Measurements from ENCODE around the gene IGFL3. TPM values are rescaled to one million over a fixed set of nuclear protein-coding genes. Genes with fewer than 3 reads are reported as not detected.
"Not testable (repeated sequence)": the region's sequence is repeated elsewhere in the genome, so short reads cannot be mapped to it uniquely, and the experiment has no call there.

IGFL3 gene
- total RNA-seq, 1 experiment from 2014 or later = not detected

DNA sequence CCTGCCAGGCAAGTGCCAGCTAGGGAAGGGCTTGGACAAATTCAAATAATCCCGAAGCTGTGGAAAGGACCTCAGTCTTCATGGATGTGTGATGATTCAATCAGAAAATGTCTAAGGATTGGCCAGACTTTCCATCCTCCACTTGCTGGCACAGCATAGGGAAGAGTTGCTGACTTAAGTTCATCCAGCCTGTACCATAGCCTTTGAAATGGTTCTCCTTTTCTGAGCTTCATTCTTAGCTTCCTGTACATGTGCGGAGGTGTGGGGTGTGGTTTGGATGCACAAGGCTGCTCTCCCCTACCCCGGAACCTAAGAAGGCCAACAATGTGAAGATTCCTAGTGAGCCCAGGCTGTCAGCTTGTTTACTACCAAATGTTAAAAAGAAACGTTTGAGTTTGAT lies 959 bp upstream of the IGFL3 start:
- no peak for DNase-seq (ENCODE audit: low spot score)

DNA sequence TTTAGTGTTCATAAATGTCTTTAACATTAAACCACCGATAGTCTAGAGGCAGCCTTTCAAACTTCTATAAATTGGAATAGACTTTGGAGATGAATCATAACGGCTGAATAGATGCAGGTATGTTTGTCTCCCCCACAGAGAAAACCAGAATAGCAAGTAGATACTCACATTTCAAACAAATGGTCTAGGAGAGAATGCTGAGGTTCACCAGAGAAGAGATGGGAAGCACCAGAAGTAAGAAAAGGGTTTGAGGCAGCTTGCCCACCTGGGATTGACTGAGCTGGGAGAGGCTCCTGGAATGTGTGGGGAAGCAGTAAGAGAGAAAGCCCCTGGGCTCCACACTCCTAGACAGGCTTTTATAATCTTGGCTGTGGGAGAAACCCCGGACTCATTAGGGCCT lies 6.4 kb downstream of the IGFL3 start:
- DNase-seq (ENCODE audit: low spot score) = no peak

DNA sequence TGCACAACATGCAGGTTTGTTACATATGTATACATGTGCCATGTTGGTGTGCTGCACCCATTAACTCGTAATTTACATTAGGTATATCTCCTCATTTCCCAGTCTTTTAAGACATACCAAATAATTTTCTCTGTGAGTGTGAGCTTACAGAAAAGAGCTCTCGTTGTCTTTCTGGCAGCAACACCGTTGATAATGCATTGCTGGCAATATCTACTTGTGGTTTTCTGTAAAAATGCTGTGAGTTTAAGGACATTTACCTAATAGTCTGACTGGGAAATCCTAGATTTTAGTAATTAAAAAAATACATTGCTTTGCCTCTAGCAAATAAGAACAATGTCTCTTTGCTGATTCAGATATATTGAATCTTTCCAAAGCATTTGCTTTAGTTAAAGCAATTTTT lies 8.4 kb downstream of the IGFL3 start:
- no peak for DNase-seq (ENCODE audit: low spot score)

DNA sequence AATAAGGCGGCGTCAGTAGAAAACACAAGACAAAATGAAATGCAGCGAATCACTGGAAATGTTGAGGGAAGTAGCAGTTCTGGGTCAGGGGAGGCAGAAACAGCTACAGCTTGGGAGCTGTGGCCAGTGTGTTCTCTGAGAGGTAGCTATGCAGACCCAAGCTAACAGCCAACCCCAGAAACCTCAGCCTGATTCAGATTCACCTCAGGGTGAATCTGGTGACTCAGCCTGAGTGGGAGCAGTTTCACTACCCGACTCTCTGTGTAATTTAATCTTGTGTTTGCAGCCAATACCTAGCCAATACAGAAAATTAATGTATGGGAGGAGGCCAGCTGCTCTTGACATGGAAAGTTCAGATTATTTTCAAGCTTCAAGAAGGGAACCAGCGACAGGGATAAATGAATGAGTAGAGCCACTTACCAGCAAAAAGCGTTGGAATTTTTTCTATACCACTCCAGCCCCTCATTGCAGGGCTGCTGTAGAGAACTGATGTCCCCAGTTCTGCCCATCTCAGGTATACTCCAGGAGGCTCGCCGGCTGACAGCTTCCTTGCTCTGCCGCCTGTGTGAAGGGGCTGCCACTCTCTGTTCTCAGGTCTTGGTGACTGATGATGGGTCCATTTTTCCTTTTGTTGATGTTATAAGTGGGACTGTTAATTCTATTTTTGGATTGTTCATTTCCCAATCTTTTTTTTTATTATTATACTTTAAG lies 8.9 kb downstream of the IGFL3 start:
- no peak for DNase-seq (ENCODE audit: low spot score)

DNA sequence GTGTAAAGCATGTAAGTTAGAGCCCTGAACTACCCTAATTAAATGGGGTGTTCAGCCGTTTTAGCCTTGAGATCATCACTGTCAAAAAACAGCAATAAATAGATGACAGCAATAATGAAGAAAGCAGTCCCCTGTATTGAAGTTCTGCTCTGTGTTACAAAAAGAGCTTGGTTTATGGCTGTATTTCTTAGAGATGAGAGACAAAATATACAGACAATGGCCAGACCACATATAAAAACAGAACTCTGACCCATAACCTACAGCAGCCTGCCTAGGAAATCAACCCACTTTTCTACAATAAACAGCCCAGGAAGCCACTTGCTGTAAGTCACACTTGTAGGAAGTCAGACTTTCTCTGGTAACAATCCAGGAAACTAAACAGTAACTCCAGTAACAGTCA lies 10.8 kb downstream of the IGFL3 start:
- DNase-seq (ENCODE audit: low spot score) = no peak

DNA sequence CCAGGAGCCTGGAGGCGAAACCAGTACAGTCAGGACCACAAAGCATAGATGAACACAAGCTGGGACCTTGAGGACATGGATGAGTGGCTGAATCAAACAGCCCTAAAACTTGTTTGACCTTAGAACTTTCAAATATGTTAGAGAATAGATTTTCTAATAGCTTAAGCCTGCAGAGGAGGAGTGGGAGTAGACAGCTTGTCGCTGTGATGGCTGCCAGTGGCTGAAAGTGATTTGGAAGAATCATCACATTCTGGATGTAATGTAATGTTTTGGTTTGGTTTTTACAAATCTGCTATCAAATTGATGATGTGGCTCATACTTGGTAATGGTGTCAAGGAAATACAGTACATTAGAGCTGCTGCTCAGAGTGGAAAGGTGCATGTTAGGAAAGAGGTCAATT lies 12.0 kb downstream of the IGFL3 start:
- no peak for DNase-seq (ENCODE audit: low spot score)

DNA sequence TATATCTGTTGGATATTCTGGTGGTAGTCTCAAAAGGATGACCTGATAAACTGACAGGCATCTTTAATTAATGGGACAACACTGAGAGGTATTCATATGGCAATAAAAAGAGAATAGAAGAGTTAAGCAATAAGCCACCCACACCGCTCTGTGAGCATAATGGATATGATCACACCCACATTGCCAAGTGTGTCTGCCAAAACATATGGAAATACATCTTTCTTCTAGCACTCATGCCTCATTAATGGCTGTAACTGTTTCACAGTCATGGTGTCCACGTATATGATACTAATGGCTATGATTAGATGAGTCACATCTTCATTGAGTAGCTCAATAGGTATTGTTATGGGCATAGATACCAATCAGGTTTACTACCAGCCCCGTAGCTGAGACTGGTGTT lies 13.1 kb downstream of the IGFL3 start:
- no peak for DNase-seq (ENCODE audit: low spot score)

DNA sequence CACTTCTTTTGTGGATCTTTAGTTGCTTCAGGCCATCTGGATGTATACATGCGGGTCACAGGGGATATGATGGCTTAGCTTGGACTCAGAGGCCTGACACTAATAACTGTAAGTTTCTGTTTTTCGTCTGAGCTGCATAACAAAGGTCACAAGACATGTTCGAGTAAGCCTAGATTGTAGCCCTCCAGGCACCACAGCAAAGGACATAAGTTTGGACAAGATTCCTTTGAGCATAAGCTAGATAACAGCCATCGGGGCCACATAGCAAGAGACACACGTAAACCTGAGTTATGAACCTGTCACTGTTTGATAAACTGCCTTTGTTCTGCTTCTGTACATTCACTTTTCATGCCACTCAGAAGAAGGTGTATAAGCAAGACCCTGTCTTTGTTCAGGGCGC lies 14.6 kb downstream of the IGFL3 start:
- DNase-seq (ENCODE audit: low spot score) = no peak

DNA sequence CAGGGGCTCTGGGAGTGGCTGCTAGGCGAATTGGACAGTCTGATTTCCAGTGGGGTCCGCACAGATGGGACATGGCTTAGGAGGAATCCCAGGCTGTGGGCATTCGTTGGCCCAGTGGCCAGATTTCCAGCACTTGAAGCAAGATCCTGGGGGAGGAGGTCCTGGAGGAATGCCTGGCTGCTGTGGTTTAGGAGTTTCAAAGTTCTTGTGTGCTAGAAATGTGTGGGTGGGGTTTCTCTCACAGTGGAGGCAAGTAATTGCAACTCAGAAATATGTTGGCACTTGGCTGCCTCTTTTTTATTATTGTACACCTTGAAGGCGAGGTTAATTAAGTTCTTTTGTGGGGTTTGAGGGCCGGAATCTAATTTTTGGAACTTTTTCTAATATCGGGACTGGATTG lies 17.1 kb downstream of the IGFL3 start:
- no peak for DNase-seq (ENCODE audit: low spot score)

DNA sequence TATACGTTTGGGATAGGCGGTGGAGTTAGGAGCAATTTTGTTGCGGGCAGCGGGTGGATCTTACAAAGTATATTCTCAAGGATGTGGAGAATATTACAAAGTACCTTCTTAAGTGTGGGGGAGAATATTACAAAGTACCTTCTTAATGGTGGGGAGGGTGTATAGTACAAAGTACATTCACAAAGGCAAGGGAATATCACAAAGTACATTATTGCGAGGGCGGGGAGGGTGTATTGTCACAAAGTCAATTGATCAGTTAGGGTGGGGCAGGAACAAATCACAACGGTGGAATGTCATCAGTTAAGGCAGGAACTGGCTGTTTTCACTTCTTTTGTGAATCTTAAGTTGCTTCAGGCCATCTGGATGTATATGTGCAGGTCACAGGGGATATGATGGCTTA lies 22.2 kb downstream of the IGFL3 start:
- not testable (repeated sequence) for DNase-seq (ENCODE audit: low spot score)

DNA sequence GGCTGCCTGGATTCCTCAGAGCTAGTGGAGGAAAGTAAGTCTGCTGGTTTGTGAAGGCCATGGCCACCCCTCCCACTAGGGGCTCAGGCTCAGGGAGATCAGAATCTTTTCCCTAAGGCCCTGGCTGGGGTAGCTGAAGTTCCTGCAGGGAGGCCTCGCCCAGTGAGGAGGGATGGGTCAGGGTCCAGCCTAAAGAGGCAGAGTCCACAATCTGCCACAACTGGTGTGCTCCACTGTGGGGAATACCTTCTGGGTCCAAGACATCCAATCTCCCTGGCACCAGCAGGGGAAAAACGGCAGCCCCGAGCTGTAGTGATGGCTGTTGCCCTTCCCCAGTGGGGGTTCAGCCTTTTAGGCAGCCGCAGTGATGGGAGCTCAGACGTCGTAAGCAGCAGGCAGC lies 23.2 kb downstream of the IGFL3 start:
- DNase-seq (ENCODE audit: low spot score) = no peak

DNA sequence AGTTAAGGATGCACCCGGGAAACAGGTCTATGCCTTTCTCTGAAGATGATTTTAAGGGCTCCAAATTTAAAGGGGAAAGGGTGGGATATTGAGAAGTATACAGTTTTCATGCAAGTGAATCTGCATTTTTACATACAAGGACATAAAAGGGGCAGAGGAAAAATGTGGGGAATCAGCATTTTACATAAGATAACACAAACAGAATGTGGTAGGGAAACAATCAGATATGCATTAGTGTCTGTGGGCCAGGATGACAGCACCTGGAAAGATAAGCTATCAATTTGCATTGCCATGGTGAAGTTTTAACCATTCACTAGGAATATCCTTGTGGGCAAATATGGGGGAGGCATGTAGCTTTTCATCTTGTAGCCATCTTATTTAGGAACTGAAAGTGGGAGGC lies 24.1 kb downstream of the IGFL3 start:
- no peak for DNase-seq (ENCODE audit: low spot score)

DNA sequence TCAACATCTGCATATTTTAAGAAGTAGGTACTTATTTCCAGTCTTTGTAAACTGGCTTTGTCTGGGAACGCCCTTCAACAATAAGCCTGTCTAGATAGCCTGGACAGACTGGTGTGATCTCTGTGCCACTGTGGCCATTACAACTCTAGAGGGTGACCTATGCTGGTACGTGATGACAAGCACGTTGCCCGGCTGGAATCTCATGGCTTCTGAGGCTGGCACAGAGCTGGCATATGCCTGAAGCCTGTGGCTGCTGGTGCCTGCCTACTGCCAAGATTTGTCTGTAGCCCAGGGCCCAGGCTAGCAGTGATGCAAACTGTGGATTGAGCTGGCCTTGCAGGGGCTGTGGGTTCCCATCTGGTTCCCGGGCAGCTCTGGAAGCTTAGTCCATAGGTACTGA lies 34.0 kb downstream of the IGFL3 start:
- no peak for DNase-seq (ENCODE audit: low spot score)

DNA sequence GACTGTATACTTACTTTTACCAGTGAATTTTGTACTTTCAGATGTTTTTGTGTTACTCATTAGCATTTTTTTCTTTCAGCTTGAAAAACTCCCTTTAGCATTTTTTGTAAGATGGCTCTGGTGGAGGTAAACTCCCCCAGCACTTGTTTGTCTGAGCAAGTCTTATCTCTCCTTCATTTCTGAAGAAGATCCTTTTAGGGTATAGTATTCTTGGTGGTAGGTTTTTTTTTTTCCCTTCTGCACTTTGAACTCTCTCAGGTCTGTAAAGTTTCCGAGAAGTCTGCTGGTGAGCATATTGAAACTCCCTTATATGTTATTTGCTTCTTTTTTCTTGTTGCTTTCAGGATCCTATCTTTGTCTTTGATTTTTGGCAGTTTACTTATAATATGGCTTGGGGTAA lies 35.1 kb downstream of the IGFL3 start:
- DNase-seq (ENCODE audit: low spot score) = no peak

DNA sequence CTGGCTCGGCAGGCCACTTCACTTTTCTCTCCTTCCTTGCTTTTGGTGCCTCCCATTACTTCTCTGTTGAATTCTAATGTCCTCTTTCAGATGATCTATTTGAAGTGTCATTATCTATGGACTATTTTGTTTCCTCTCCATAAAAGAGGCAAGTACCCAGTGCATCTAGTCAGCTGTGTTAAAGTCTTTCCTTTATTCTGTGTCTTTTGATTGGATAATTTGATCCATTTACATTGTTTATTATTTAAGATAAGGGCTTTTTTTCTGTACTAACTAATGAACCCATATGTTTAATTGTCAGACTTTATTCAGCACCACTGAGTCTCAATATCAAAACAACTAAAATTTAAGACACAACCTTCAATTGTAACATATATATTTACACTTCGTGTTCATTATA lies 36.4 kb downstream of the IGFL3 start:
- no peak for DNase-seq (ENCODE audit: low spot score)

DNA sequence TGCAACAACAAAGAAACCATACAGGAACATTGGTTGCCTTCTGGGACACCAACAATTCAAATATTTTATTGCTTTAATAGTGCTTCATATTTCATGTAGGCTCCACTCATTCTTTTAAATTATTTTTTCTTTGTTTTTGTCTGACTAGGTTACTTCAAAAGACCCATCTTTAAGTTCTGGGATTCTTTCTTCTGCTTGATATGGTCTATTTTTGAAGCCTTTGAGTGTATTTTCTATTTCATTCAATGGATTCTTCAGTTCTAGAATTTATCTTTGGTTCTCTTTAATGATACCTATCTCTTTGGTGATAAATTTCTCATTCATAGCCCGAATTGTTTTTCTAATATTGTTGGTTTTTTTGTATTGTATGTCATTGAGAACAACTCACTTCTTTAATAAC lies 38.6 kb downstream of the IGFL3 start:
- DNase-seq (ENCODE audit: low spot score) = no peak

DNA sequence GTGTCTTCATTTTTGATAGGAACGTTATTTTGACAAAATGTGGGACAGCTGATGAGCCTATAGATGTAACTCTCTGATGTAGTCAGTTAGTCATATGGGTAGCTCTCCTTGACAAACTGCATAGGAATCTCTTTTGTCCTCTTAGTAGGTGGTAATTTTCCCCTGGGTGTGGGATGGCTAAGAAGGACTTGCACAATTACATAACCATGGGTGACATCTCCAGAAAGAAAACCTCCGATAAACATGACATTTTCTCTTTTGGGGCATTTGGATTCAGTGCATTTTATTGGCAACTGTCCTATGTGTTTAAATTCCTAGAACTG lies 41.8 kb downstream of the IGFL3 start:
- no peak for DNase-seq (ENCODE audit: low spot score)

DNA sequence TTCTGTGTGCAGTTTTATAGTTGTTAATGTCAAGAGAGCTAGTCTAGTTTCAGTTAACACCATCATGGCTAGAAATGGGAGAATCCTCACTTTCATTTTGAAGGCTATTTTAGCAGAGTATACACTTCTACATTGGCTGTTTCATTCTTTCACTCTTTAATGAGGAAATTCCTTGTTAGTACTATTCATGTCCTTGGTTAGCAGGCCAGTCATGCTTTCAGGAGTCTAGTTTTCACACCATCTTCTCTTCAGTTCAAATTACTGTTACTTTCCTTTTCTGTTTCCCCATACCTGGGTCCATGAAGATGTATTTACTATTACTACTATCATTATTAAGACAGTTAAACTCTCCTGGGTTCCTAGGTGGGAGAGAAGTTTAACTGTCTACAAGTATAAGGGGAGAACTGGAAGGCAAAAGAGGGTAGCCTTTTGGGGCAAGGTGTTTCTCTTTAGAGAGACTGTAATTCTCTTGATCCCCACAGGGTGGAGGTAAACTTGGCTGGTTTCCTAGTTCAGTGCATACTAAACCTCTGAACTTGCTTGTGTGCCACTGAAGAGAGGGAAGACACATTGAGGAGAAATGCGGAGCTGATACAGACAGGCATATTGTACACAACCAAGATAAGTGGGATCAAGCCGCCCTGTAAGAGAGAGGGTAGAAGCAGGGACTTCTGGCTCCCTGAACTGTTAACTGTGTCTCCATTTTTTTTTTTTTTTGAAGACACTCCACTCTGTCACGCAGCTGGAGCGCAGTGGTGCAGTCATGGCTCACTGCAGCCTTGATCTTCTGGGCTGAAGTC lies 42.4 kb downstream of the IGFL3 start:
- DNase-seq (ENCODE audit: low spot score) = peak; percentile 86

DNA sequence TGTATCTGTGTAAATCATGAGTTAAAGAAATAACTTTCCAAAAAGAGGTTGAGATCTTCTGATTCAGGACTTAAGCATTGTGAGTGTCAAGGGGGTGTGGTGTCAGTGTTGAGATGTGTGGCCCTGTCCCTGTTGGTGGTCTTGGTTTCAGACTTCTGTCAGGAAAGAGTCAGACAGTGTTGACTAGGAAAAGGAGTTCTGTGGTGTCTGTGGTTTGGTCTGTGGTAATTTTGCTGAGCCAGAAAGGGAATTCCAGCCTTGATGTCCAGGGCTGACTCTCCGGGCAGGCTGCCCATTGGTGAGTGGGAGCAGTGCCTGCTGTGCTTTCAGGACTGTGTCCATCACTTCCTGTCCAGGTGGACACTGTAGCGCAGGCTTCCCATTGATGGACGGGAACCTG lies 43.9 kb downstream of the IGFL3 start:
- peak; percentile 51 for DNase-seq (ENCODE audit: low spot score)

DNA sequence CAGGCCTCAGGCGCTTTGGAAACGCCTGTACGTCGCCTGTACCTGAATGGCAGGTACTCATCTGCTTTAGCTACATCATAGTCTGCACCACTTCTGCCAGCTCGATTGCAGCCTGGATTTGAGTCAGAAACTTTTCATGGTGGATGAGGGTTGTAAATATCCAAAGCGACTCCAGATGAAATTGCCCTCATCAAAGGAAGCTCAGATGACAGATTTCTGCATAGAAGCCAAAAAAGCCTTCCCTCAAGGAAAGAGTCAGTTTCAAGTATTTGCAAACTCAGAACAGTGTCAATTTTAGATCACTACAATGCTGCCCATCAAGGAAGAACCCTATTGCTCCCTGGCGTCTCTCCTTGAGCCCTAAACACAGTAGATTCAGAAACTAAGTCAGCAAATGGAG lies 44.9 kb downstream of the IGFL3 start:
- DNase-seq (ENCODE audit: low spot score) = no peak

DNA sequence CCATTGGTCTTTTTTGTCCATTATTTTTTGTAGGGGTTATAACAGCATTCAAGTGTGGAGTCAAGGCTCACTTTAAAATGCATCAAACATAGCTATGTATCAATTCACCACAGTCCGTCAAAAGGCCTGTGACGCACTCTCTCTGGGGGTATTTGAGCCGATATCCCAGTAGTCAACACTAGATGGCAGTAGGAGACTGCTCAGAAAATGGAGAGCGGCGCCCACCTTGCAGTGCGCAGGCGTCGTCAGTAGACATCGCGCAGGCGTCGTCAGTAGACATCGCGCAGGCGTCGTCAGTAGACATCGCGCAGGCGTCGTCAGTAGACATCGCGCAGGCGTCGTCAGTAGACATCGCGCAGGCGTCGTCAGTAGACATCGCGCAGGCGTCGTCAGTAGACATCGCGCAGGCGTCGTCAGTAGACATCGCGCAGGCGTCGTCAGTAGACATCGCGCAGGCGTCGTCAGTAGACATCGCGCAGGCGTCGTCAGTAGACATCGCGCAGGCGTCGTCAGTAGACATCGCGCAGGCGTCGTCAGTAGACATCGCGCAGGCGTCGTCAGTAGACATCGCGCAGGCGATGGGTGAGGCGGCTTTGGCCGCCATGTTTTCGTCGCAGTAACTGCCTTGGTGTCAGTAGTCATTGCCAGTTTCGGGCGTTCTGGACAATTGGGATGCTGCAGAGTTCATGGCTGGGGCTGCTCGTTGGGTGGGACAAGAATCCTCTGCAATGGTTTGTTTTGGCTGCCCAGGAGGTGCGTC lies 45.7 kb downstream of the IGFL3 start:
- peak; percentile 74 for DNase-seq (ENCODE audit: low spot score)

DNA sequence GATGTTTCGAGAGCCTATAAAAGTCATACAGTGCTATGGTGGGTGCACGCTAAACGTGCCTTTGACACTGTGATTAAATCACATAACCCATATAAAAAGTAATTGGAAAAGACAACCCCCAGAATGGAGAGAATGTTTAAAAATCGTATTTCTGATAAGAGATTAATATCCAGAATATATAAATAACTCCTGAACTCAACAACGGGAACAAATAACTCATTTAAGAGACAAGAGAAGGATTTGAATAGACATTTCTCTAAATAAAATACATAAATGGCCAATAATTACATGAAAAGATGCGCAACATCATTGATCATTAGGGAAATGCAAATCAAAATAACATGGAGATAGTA lies 46.7 kb downstream of the IGFL3 start:
- no peak for DNase-seq (ENCODE audit: low spot score)

All from HT-29 (cell line).